Testis (tissue), 3 donors: ENCODE measurements around the gene STX5. TPM values are rescaled to one million over a fixed set of nuclear protein-coding genes. Genes with fewer than 3 reads are reported as not detected.
A peak's percentile ranks its signal among the peaks of the same experiment; 100 is the strongest.

Experiments used
- DNase-seq: peaks from one replicate; pipeline ENCODE4 v3.0.0-alpha.2; 2019
- H3K27ac ChIP-seq, 2 donors: fragments of 200-600 bp; sonication (generic); one replicate each; pipeline ENCODE4 v1.5.1; 2019
- H3K27me3 ChIP-seq: fragments of 200-600 bp; sonication (generic); one replicate; pipeline ENCODE4 v1.5.1; 2019
- H3K36me3 ChIP-seq: fragments of 200-600 bp; sonication (generic); one replicate; pipeline ENCODE4 v1.5.1; 2017; ENCODE audit warnings: low read depth; ENCODE audit errors: missing control alignments
- H3K4me1 ChIP-seq: fragments of 200-600 bp; sonication (generic); one replicate; pipeline ENCODE4 v1.5.1; 2019
- H3K4me3 ChIP-seq, 2 donors: fragments of 200-600 bp; sonication (generic); one replicate each; pipeline ENCODE4 v1.5.1; 2017 to 2019
- H3K9me3 ChIP-seq: fragments of 200-600 bp; sonication (generic); one replicate; pipeline ENCODE4 v1.5.1; 2017
- POLR2A ChIP-seq: fragments of 450-650 bp; IDR thresholded peaks from one replicate; pipeline ENCODE4 v1.6.1; 2017; ENCODE audit warnings: antibody characterized with exemption, mild to moderate bottlenecking, moderate library complexity
- WGBS, 2 donors: methylation state at CpG; one replicate each; pipeline ENCODE4 v1.1.5; 2018; 5-methylcytosine and 5-hydroxymethylcytosine counted together
- intact Hi-C: fragments of 100-400 bp; cut with DNase I; formaldehyde crosslinking; loops from one replicate; pipeline ENCODE4 v1.15.1; 2023; ENCODE audit warnings: low total_unique reads
- polyA plus RNA-seq: library from polyadenylated mRNA; stranded (reverse); fragments of 350-450 nt; fragmentation: Illumina TruSeq; extraction: RNeasy Lipid Tissue Mini Kit (QIAGEN cat#74804); gene quantifications from one replicate; pipeline ENCODE4 v1.2.3, GENCODE V29; 2014; ENCODE audit warnings: low read depth, low replicate concordance; ENCODE audit not compliant: insufficient read depth
- total RNA-seq, 2 donors: library from RNA; depleted of rRNA; stranded (reverse); fragments of >200 nt; gene quantifications; one replicate each; pipeline ENCODE4 v1.2.3, GENCODE V29; 2016
- TF ChIP-seq, protein P1 (sequence below), 3 experiments: fragments of 450-650 bp in 2 of 3; fragments of 200-600 bp in 1 of 3; sonication (generic) in 1 of 3; IDR thresholded peaks; one replicate each; pipeline ENCODE4 v1.5.1; 2016 to 2019; ENCODE audit warnings: antibody characterized with exemption in 3 of 3, mild to moderate bottlenecking in 2 of 3, moderate library complexity in 1 of 3

Gene STX5
- total and polyA plus RNA-seq, 3 donors from 2014 or later = 42.2 to 55.0 (median 49.1) TPM

DNA sequence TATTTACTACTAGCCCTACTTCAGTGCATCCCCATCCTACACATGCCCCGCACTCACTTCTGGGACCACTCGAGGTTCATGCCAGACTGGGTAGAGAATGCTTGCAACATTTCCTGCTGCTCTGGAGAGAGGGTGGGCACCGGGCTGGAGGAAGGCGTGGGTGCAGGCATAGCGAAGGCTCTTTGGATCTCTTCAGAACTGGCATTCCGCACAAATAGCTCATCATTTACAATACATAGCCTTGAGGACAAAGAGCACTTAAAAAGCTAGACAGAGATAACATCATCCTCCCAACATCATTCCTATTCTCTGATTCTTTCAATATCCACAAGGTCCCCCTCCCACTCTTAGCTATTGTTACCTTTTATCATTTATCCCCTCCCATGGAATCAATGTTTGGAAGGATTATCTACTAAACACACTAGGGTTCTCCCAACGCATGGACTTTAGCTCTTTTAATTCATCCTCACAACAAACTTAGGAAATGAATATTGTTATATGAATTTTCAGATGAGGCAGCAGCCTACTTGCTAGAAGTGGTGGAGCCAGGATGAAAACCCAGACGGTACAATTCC, 37.6 kb downstream of the STX5 start:
- peak overlapping the region in 1 of 2 donors; percentile 60 for H3K27ac ChIP-seq
- TF ChIP-seq POLR2A = no peak
- TF ChIP-seq, protein P1, sequence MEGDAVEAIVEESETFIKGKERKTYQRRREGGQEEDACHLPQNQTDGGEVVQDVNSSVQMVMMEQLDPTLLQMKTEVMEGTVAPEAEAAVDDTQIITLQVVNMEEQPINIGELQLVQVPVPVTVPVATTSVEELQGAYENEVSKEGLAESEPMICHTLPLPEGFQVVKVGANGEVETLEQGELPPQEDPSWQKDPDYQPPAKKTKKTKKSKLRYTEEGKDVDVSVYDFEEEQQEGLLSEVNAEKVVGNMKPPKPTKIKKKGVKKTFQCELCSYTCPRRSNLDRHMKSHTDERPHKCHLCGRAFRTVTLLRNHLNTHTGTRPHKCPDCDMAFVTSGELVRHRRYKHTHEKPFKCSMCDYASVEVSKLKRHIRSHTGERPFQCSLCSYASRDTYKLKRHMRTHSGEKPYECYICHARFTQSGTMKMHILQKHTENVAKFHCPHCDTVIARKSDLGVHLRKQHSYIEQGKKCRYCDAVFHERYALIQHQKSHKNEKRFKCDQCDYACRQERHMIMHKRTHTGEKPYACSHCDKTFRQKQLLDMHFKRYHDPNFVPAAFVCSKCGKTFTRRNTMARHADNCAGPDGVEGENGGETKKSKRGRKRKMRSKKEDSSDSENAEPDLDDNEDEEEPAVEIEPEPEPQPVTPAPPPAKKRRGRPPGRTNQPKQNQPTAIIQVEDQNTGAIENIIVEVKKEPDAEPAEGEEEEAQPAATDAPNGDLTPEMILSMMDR (IDR thresholded peaks at IDR 0.05) = no peak
- no peaks in the 10 kb centered on the region for H3K27me3 ChIP-seq
- no peak overlapping the region for H3K4me3 ChIP-seq
- peaks cover 23% of the 10 kb centered on the region for H3K4me1 ChIP-seq
- DNase-seq = no peak
- WGBS, 2 donors = 71 to 75% methylated on average over 8 of the region's 8 CpGs
- no peaks in the 10 kb centered on the region for H3K36me3 ChIP-seq
- intact Hi-C loops = no loop called here
- no peaks in the 10 kb centered on the region for H3K9me3 ChIP-seq

DNA sequence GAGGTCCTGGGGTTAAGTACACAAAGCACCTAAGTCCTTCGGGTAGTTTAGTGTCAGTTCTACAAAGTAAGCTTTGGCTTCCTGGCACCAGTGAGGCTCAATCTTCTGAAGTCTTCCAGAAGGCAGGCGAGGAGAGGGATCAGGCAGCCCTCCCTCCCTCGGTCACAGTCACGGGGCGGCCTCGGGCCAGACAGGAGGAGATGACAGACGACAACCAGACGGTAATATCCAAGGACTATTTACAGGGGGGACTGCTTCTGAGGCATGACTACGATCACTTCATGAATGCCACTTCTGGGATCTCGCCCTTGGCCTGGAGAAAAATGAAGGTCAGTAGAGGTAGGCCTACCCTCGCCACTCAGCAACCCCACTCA, 39.7 kb downstream of the STX5 start:
- Histone ChIP-seq H3K9me3 (no peaks in the 10 kb centered on the region), H3K27me3 (no peaks in the 10 kb centered on the region), H3K27ac (peak overlapping the region; percentile 71 to 80), H3K4me3 (peak overlapping the region; percentile 65 to 84), H3K36me3 (no peaks in the 10 kb centered on the region), H3K4me1 (peaks cover 29% of the 10 kb centered on the region)
- intact Hi-C loops = no loop called here
- TF ChIP-seq, protein P1 (IDR thresholded peaks at IDR 0.05) = no peak
- no peak for TF ChIP-seq POLR2A
- DNase-seq = peak; percentile 52
- 20 to 23% methylated on average over 11 of the region's 11 CpGs for WGBS, 2 donors

DNA sequence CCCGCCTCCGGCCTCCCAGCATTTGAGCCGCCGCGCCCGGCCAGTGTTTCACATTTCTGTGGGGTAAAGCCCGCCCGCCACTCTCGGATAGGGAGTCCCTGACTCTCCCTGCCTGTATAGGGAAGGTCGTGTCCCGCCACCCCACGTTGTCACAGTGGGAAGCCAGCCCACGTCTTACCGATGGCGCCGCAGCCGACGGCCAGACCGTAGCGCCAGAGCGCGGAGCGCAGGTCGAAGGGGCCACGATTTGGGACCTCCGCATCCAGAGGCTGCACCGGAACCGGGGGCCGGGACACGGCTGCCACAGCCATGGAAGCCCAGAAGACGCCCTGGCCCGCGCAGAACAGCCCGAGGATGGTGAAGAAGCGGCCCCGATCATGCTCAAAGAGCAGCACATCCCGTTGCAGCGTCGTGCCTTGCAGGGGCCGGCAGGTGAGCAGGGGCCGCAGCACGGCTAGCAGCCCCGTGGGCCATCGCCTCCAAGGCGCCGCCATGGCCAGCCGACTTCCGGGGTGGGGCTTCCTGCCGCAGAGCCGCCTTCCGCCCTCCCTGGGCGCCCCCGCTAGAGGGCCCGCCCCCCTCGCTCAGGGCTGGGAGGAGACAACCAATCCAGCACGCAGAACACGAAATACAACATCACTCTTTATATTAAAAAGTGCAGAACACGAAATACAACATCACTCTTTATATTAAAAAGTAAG, 40.2 kb downstream of the STX5 start, which contains the start of gene TMEM223:
Gene TMEM223 (minus strand): TSS at position 506 of the 701 bp plus-strand sequence. CDS start 12 bp downstream, at position 494.
- H3K27ac ChIP-seq = peak within 1 kb of the TSS; percentile 71 to 80
- H3K9me3 ChIP-seq = no peaks in the 10 kb centered on the region
- TF ChIP-seq POLR2A = no peak
- TF ChIP-seq, protein P1 (IDR thresholded peaks at IDR 0.05) = peak in 1 of 3 experiments; percentile 28
- H3K4me3 ChIP-seq = peak within 1 kb of the TSS; percentile 65 to 84
- intact Hi-C loops = no loop called here
- no peaks in the 10 kb centered on the region for H3K36me3 ChIP-seq
- H3K27me3 ChIP-seq = no peaks in the 10 kb centered on the region
- 0% methylated on average over 16 to 58 of the region's 58 CpGs for WGBS, 2 donors
- peaks cover 29% of the 10 kb centered on the region for H3K4me1 ChIP-seq
- DNase-seq = peak; percentile 92

DNA sequence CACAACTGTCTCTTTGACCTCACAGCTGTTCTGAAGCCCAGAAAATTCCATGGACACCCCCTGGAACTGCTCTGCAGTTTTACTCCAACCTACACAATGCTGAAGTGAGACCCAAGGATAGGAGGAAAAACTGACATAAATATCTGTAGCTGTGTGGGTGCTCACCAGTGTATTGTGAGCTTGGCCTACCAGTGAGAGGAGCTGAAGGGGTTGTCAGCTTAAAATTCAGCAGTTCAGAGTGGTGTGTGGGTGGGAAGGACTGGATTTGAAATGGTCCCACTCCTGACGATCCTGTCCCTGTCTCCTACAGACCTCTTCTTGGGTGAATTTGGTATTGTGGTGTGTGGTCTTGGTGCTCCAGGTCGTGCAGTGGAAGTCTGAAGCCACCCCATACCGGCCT, 42.3 kb downstream of the STX5 start:
- Histone ChIP-seq H3K27me3 (no peaks in the 10 kb centered on the region), H3K4me3 (no peak overlapping the region), H3K4me1 (peaks cover 35% of the 10 kb centered on the region), H3K9me3 (no peaks in the 10 kb centered on the region), H3K27ac (no peak overlapping the region), H3K36me3 (no peaks in the 10 kb centered on the region)
- TF ChIP-seq, protein P1 (IDR thresholded peaks at IDR 0.05) = no peak
- intact Hi-C loops = loop anchor here (10.0 kb wide), 1 partner anchor 65 kb away; no protein-coding TSS in a partner anchor
- no peak for DNase-seq
- 49 to 50% methylated on average over 1 to 3 of the region's 3 CpGs for WGBS, 2 donors
